ENCODE data around the gene ACTR1B.
"Not testable (repeated sequence)": the region's sequence is repeated elsewhere in the genome, so short reads cannot be mapped to it uniquely, and the experiment has no call there.

The ACTR1B gene

DNA sequence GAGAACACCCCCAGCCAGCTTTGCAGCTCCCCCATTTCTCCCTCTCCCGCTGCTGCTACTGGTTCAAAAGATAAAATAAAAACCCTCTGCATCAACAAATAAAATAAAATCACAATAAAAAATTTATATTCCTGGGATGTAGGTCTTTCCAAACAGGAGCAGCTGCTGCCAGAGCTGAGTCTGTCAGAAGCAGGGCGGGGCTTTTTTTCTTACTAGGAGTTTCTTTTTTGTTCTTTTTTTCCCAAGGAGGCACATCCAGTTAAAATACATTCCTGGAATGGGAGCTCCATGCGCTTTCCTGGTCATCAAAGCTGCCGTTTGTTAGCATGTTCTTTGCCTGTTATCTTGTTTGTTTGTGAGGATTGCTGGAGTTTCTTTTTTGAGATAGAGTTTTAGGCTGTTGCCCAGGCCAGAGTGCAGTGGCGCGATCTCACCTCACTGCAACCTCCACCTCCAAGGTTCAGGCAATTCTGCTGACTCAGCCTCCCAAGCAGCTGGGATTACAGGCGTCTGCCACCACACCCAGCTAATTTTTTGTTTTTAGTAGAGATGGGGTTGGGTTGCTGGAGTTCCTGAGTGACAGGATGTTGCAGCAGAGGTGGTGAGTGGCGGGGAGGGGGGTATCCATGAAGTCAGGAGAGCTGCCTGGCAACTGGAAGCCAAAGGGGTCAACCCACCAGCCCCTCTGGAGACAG lies 38.3 kb downstream of the ACTR1B start:
- not testable (repeated sequence) for H4K8ac ChIP-seq (ENCODE audit: low read depth, low read length); DNase-seq; H3K79me1 ChIP-seq (ENCODE audit: low read length); H3K27me3 ChIP-seq (ENCODE audit: insufficient read depth, low read length, poor library complexity); H2AK5ac ChIP-seq (ENCODE audit: low read length); H3K27ac ChIP-seq (ENCODE audit: low read depth, low read length); H4K5ac ChIP-seq (ENCODE audit: low read length); H3K9ac ChIP-seq (ENCODE audit: low read length); H3K4me1 ChIP-seq (ENCODE audit: control insufficient read depth, low read depth, low read length); H3K18ac ChIP-seq (ENCODE audit: low read length); H2BK120ac ChIP-seq (ENCODE audit: low read depth, low read length); H3K4me3 ChIP-seq (ENCODE audit: low read length); H2BK5ac ChIP-seq (ENCODE audit: low read length); H2BK15ac ChIP-seq (replicated peaks; ENCODE audit: low read depth); H3K4ac ChIP-seq (ENCODE audit: low read depth, low read length); H3K23ac ChIP-seq (ENCODE audit: low read length); H3K36me3 ChIP-seq (ENCODE audit: control insufficient read depth, insufficient read depth, low read length); H3K79me2 ChIP-seq (ENCODE audit: control insufficient read depth, insufficient read depth, low read length); H3K56ac ChIP-seq (ENCODE audit: low read length); H3K4me2 ChIP-seq (ENCODE audit: low read length)
- whole genome bisulfite sequencing (ENCODE audit: extremely low coverage, insufficient coverage, low lambda C conversion rate) = no CpG with 5 or more reads among the region's 8 CpGs

DNA sequence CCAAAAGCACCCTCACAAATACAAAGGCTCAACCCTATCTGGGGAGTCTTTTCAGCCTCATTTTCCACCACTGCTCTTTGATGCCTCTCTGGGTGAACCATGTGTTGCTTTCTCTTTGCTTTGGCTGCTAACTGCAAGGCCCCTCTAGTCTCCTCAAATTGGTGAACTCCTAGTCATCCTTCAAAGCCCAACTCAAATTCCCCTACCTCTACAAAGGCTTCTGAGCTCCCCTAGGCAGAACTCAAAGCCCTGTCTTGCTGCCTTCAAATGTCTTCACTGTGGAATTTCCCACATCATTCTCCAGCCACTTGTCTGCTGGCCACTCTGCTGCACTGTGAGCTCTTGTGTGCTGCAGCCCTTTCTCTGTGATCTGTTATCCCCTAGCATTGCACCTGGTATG lies 40.9 kb downstream of the ACTR1B start:
- H3K4me2 ChIP-seq (ENCODE audit: low read length); H3K9ac ChIP-seq (ENCODE audit: low read length); H3K23ac ChIP-seq (ENCODE audit: low read length); H3K27ac ChIP-seq (ENCODE audit: low read depth, low read length); H3K79me1 ChIP-seq (ENCODE audit: low read length); H4K8ac ChIP-seq (ENCODE audit: low read depth, low read length); H3K36me3 ChIP-seq (ENCODE audit: control insufficient read depth, insufficient read depth, low read length); DNase-seq; H3K18ac ChIP-seq (ENCODE audit: low read length); H3K79me2 ChIP-seq (ENCODE audit: control insufficient read depth, insufficient read depth, low read length); H3K27me3 ChIP-seq (ENCODE audit: insufficient read depth, low read length, poor library complexity); H2BK15ac ChIP-seq (replicated peaks; ENCODE audit: low read depth); H2BK120ac ChIP-seq (ENCODE audit: low read depth, low read length); H3K4me1 ChIP-seq (ENCODE audit: control insufficient read depth, low read depth, low read length); H3K4ac ChIP-seq (ENCODE audit: low read depth, low read length); H2BK5ac ChIP-seq (ENCODE audit: low read length); H4K5ac ChIP-seq (ENCODE audit: low read length); H3K56ac ChIP-seq (ENCODE audit: low read length); H2AK5ac ChIP-seq (ENCODE audit: low read length); H3K4me3 ChIP-seq (ENCODE audit: low read length): not testable (repeated sequence)

DNA sequence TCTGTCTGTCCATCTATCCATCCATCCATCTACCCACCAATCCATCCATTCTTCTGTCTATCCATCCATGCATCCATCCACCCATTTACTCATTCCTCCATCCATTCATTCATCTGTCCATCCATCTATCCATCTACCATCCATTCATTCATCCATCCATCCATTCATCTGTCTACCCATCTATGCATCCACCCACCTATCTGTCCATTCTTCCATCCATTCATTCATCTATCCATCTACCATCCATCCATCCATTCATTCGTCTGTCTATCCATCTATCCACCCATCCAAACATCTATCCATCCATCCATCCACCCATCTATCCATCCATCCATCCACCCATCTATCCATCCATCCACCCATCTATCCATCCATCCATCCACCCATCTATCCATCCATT lies 43.4 kb downstream of the ACTR1B start:
- not testable (repeated sequence) for H3K4me2 ChIP-seq (ENCODE audit: low read length); H3K27ac ChIP-seq (ENCODE audit: low read depth, low read length); H2BK5ac ChIP-seq (ENCODE audit: low read length); H3K18ac ChIP-seq (ENCODE audit: low read length); H3K79me1 ChIP-seq (ENCODE audit: low read length); H3K36me3 ChIP-seq (ENCODE audit: control insufficient read depth, insufficient read depth, low read length); H2AK5ac ChIP-seq (ENCODE audit: low read length); H2BK15ac ChIP-seq (replicated peaks; ENCODE audit: low read depth); H3K79me2 ChIP-seq (ENCODE audit: control insufficient read depth, insufficient read depth, low read length); H3K4me3 ChIP-seq (ENCODE audit: low read length); H4K5ac ChIP-seq (ENCODE audit: low read length); H3K4ac ChIP-seq (ENCODE audit: low read depth, low read length); H4K8ac ChIP-seq (ENCODE audit: low read depth, low read length); H2BK120ac ChIP-seq (ENCODE audit: low read depth, low read length); H3K27me3 ChIP-seq (ENCODE audit: insufficient read depth, low read length, poor library complexity); H3K23ac ChIP-seq (ENCODE audit: low read length); H3K4me1 ChIP-seq (ENCODE audit: control insufficient read depth, low read depth, low read length); H3K56ac ChIP-seq (ENCODE audit: low read length); DNase-seq; H3K9ac ChIP-seq (ENCODE audit: low read length)
- no CpG with 5 or more reads among the region's 1 CpG for WGBS (ENCODE audit: extremely low coverage, insufficient coverage, low lambda C conversion rate)

DNA sequence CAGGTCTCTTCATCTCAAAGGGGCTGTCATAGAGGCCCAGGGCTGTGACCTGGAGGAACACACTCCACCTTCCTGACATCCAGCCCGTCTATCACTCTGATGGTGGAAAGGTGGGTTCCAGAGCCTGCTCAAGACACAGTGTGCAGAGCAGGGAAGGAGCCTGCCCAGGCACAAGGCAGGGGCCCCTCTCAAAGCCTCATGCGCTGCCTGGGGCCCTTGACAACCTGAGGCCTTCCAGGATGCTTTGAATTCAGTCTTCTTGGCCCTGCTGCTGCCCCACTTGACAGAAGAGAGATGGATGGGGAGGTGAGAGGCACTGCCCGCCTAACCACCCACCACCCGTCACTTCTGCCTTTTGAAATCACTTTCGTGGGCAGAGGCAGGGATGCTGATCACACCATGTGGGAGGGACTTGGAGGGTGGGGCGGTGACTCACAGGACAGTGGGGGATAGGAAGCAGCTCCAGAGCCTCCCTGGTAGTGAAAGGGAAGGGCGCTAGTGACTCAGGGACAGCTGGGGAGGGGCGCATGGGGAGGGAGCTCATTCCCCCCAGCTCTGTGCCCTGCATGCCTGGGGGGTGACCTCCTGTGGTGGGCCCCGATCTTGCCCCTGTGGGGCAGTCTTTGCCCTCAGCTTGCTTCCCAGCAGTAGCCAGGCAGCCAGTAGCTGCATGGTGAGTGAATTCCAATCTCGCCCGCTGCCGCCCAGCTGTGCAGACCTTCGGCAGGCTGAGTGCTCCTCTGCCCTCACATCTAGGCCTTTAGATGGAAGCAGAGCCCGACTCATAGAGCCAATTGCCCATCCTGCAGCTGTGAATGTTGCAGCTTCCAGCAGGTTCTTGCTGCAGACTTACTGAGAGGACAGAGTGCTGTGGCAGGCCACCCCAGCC lies 44.7 kb downstream of the ACTR1B start:
- not testable (repeated sequence) for H3K36me3 ChIP-seq (ENCODE audit: control insufficient read depth, insufficient read depth, low read length); H3K79me2 ChIP-seq (ENCODE audit: control insufficient read depth, insufficient read depth, low read length); H3K56ac ChIP-seq (ENCODE audit: low read length); H2AK5ac ChIP-seq (ENCODE audit: low read length); H3K4me3 ChIP-seq (ENCODE audit: low read length); DNase-seq; H3K27me3 ChIP-seq (ENCODE audit: insufficient read depth, low read length, poor library complexity); H3K79me1 ChIP-seq (ENCODE audit: low read length); H3K4me1 ChIP-seq (ENCODE audit: control insufficient read depth, low read depth, low read length); H3K27ac ChIP-seq (ENCODE audit: low read depth, low read length); H3K18ac ChIP-seq (ENCODE audit: low read length); H4K8ac ChIP-seq (ENCODE audit: low read depth, low read length); H3K4me2 ChIP-seq (ENCODE audit: low read length); H3K4ac ChIP-seq (ENCODE audit: low read depth, low read length); H4K5ac ChIP-seq (ENCODE audit: low read length); H2BK5ac ChIP-seq (ENCODE audit: low read length); H2BK120ac ChIP-seq (ENCODE audit: low read depth, low read length); H3K23ac ChIP-seq (ENCODE audit: low read length); H3K9ac ChIP-seq (ENCODE audit: low read length); H2BK15ac ChIP-seq (replicated peaks; ENCODE audit: low read depth)
- WGBS (ENCODE audit: extremely low coverage, insufficient coverage, low lambda C conversion rate) = no CpG with 5 or more reads among the region's 14 CpGs

DNA sequence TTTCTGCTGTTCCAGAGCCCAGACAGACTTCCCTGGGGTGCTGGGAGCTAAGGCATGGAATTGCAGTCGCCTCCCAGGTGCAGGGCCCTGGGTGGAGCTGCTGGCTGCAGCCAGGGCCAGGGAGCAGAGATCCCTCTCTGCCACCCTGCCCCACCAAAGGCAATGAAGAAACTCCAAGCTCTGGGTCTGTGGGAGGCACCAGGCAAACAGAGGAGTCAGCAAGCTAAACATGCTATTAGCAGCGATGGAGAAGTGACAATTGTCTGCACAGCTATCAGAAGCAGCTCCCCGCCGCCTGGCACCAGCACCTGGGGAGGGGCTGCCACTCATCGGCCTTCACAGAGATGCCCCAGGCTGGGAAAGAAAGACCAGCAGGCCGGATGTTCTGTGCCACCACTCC lies 45.9 kb downstream of the ACTR1B start:
- Histone ChIP-seq H2AK5ac (ENCODE audit: low read length) (no peak overlapping the region), H2BK5ac (ENCODE audit: low read length) (no peak overlapping the region), H3K79me1 (ENCODE audit: low read length) (no peaks in the 10 kb centered on the region), H2BK120ac (ENCODE audit: low read depth, low read length) (no peak overlapping the region), H3K27me3 (ENCODE audit: insufficient read depth, low read length, poor library complexity) (no peaks in the 10 kb centered on the region), H3K4ac (ENCODE audit: low read depth, low read length) (no peak overlapping the region), H4K8ac (ENCODE audit: low read depth, low read length) (no peak overlapping the region), H3K4me2 (ENCODE audit: low read length) (no peak overlapping the region), H2BK15ac (replicated peaks; ENCODE audit: low read depth) (no peak overlapping the region), H3K18ac (ENCODE audit: low read length) (no peak overlapping the region), H3K9ac (ENCODE audit: low read length) (no peak overlapping the region), H3K79me2 (ENCODE audit: control insufficient read depth, insufficient read depth, low read length) (no peaks in the 10 kb centered on the region), H3K56ac (ENCODE audit: low read length) (no peak overlapping the region), H4K5ac (ENCODE audit: low read length) (no peak overlapping the region), H3K36me3 (ENCODE audit: control insufficient read depth, insufficient read depth, low read length) (no peaks in the 10 kb centered on the region), H3K4me1 (ENCODE audit: control insufficient read depth, low read depth, low read length) (no peaks in the 10 kb centered on the region), H3K23ac (ENCODE audit: low read length) (no peak overlapping the region), H3K27ac (ENCODE audit: low read depth, low read length) (no peak overlapping the region), H3K4me3 (ENCODE audit: low read length) (no peak overlapping the region)
- DNase-seq = no peak
- no CpG with 5 or more reads among the region's 6 CpGs for WGBS (ENCODE audit: extremely low coverage, insufficient coverage, low lambda C conversion rate)
